BJ (cell line): ENCODE measurements around the gene TAGAP. TPM values are rescaled to one million over a fixed set of nuclear protein-coding genes. Genes with fewer than 3 reads are reported as not detected.
"Not testable (repeated sequence)": the region's sequence is repeated elsewhere in the genome, so short reads cannot be mapped to it uniquely, and the experiment has no call there.

Source experiments
- CTCF ChIA-PET: fragments of 350-600 bp; formaldehyde crosslinking; extraction: SDS; loops from one replicate; lab custom pipeline; 2021; ENCODE audit warnings: antibody characterized with exemption, inconsistent platforms; lab: Yijun Ruan, JAX
- POLR2A ChIA-PET: fragments of 300-600 bp; sonication (Branson Sonifier 250); formaldehyde crosslinking; extraction: SDS; loops from one replicate; lab custom pipeline; 2021; ENCODE audit warnings: antibody characterized with exemption; lab: Charles Lee
- DNase-seq: peaks from one replicate; pipeline ENCODE4 v3.0.0-alpha.2; 2011; ENCODE audit warnings: low read depth
- H3K27me3 ChIP-seq: 2 replicates; pipeline ENCODE4 v1.6.0; 2011; ENCODE audit warnings: low read length; ENCODE audit not compliant: control insufficient read depth, insufficient read depth
- H3K36me3 ChIP-seq: 2 replicates; pipeline ENCODE4 v1.5.1; 2011; ENCODE audit warnings: low read length; ENCODE audit not compliant: control insufficient read depth, insufficient read depth
- H3K4me3 ChIP-seq: 2 replicates; pipeline ENCODE4 v1.5.1; 2011; ENCODE audit warnings: low read depth, mild to moderate bottlenecking, control low read depth, low read length
- CTCF ChIP-seq: IDR thresholded peaks from 2 replicates; pipeline ENCODE4 v1.5.1; 2011; ENCODE audit warnings: low read depth, mild to moderate bottlenecking, control low read depth, inconsistent platforms, low read length, moderate library complexity; ENCODE audit not compliant: insufficient read depth
- polyA plus RNA-seq: library from polyadenylated mRNA; depleted of rRNA; stranded (reverse); fragments of >200 nt; gene quantifications from 2 replicates; pipeline ENCODE4 v1.2.3, GENCODE V29; 2011

Gene TAGAP
- polyA plus RNA-seq, 1 experiment, result not detected

- CTCF ChIA-PET, result interaction anchor here (1.6 kb wide), 1 partner anchor 68 kb away, joined by 6 read pairs; no protein-coding TSS in a partner anchor
- Histone ChIP-seq H3K36me3 (no peaks in the 10 kb centered on the region), H3K27me3 (0 out of 2 replicates have a peak, but pooled peaks cover 4% of the 10 kb centered on the region), H3K4me3 (no peak overlapping the region)
- TF ChIP-seq CTCF, result no peak
- POLR2A ChIA-PET, result interaction anchor here (0.5 kb wide), 1 partner anchor 8 kb away, joined by 3 read pairs; the partner anchor contains the start of gene TAGAP
- no peak for DNase-seq
Measured at GRCh38 chr6:159036673-159037072, 8.1 kb downstream of the TAGAP start.

- Histone ChIP-seq H3K36me3 (no peaks in the 10 kb centered on the region), H3K4me3 (no peak overlapping the region), H3K27me3 (0 out of 2 replicates have a peak, but pooled peaks cover 4% of the 10 kb centered on the region)
- CTCF ChIA-PET, result interaction anchor here (0.9 to 1.6 kb wide), 2 partner anchors 27 to 68 kb away, joined by 3 to 6 read pairs; no protein-coding TSS in a partner anchor
- no peak for TF ChIP-seq CTCF
- POLR2A ChIA-PET, result no interaction called here
- DNase-seq, result no peak
Measured at GRCh38 chr6:159035891-159036290, 8.9 kb downstream of the TAGAP start.

- POLR2A ChIA-PET, result no interaction called here
- no peak for DNase-seq
- CTCF ChIA-PET, result interaction anchor here (0.7 to 1.5 kb wide), 3 partner anchors 9 to 101 kb away, joined by 3 to 7 read pairs (median 3); no protein-coding TSS in a partner anchor
Measured at GRCh38 chr6:159033160-159034049, 11.4 kb downstream of the TAGAP start.

GRCh38 chr6:159031846-159032245 is 12.9 kb downstream of the TAGAP start:
- ChIA-PET CTCF (interaction anchor here (0.8 to 1.5 kb wide), 2 partner anchors 11 to 29 kb away, joined by 3 to 7 read pairs; no protein-coding TSS in a partner anchor), POLR2A (no interaction called here)
- DNase-seq, result no peak
- no peaks in the 10 kb centered on the region for H3K27me3 ChIP-seq
- H3K36me3 ChIP-seq, result no peaks in the 10 kb centered on the region
- TF ChIP-seq CTCF, result no peak
- H3K4me3 ChIP-seq, result no peak overlapping the region

More at GRCh38 chr6:159033160-159034049, 11.4 kb downstream of the TAGAP start:
- no peak overlapping the region for H3K4me3 ChIP-seq
- H3K36me3 ChIP-seq, result no peaks in the 10 kb centered on the region
- TF ChIP-seq CTCF, result no peak
- H3K27me3 ChIP-seq, result 0 out of 2 replicates have a peak, but pooled peaks cover 2% of the 10 kb centered on the region

- POLR2A ChIA-PET, result no interaction called here
- no peak for DNase-seq
- CTCF ChIA-PET, result interaction anchor here (2.2 kb wide), 1 partner anchor 12 kb away, joined by 10 read pairs; no protein-coding TSS in a partner anchor
- H3K4me3 ChIP-seq, result no peak overlapping the region
- H3K27me3 ChIP-seq, result no peaks in the 10 kb centered on the region
- no peak for TF ChIP-seq CTCF
- H3K36me3 ChIP-seq, result no peaks in the 10 kb centered on the region
Measured at GRCh38 chr6:159030168-159030567, 14.6 kb downstream of the TAGAP start.

- DNase-seq, H3K36me3 ChIP-seq, H3K27me3 ChIP-seq, H3K4me3 ChIP-seq, POLR2A ChIA-PET, CTCF ChIA-PET: not testable (repeated sequence)
Measured at GRCh38 chr6:159025224-159025623, 19.6 kb downstream of the TAGAP start.
